ENCODE results near the gene NAT9.

Gene NAT9

GRCh38 chr17:74776044-74776962 is at the start of gene NAT9:
Gene NAT9 (minus strand): TSS chr17:74776345. CDS start chr17:74775698, 647 bp downstream.
- DNase-seq: peak; percentile 98

DNA sequence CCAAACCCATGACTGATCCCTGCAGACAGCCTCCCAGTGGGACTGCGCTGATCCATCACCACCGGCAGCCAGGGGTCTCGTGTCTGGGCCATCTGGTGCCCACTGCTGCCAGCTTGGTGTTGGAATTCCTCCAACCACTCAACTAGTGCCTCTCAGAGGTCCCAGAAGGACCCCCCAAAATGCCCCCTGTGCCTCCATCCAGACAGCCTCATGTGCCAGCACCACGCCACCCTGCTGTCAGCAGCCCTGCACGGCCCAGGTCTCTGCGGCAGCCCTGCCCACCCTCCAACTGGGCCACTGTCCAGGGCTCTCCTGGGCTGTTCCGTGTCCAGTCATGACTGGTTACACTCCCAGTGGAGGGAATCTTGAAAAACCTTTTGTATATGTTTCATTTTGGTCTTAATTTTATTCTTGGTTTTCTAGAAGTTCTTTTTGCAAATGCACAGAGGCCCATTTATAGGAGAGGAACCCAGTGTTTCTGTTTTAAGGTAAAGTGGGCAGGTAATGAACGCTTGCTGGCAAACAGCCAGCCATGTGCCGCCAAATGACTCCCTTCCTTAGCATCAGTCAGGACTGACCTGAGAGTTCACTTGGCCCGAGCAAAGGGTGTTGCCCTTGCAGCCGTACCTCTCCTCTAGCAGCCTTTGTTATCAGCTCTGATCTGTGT is 48.9 kb upstream of the NAT9 start:
- DNase-seq: no peak

- DNase-seq: no peak
These were observed 46.8 kb upstream of the NAT9 start for GRCh38 chr17:74822939-74823367.

- DNase-seq: no peak
These were observed 46.3 kb upstream of the NAT9 start for GRCh38 chr17:74822335-74822938.

- DNase-seq: no peak
These were observed 45.6 kb upstream of the NAT9 start for GRCh38 chr17:74821655-74822334.

- no peak for DNase-seq
These were observed 43.8 kb upstream of the NAT9 start for GRCh38 chr17:74819801-74820436.

- no peak for DNase-seq
These were observed 42.3 kb upstream of the NAT9 start for GRCh38 chr17:74818291-74818938.

- no peak for DNase-seq
These were observed 40.9 kb upstream of the NAT9 start for GRCh38 chr17:74816905-74817620.

DNA sequence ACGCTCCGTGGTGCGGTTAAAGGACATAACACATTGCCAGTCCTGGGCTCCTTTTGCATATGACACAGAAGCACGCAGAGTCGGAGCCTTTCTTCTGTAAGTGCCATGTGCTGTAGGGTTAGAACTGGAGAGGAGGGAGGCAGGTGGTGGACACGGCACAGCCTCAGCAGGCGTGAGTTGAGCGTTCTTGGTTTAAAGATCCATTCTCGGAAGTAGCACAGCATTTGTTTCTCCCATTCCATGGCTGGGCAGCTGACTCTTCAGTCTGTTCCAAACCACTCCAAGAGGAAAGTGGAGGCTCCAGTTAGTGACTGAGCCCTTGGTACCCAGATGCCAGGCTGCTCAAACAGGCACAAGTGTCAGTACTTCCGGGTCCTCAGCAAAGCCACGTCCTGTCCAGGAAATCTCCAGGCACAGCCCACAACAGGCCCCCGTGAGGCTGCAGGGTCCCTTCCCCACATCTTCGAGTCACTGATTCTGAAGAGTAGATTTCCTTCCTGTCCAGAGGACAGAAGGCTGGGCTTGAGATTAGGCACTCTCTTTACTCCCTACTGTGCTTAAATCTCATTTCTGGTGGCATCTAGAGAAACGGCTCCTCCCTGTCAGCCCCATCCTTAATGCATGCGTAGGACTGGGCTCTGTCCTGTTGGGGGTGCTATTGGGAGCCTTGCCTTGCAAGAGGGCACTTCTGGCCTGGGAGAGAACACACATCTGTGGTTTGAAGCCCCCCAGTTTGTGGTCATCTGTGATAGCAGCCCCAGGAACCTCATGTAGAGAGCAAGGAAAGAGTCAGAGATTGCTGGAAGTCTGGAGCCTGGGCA is 39.6 kb upstream of the NAT9 start:
- DNase-seq: no peak

DNA sequence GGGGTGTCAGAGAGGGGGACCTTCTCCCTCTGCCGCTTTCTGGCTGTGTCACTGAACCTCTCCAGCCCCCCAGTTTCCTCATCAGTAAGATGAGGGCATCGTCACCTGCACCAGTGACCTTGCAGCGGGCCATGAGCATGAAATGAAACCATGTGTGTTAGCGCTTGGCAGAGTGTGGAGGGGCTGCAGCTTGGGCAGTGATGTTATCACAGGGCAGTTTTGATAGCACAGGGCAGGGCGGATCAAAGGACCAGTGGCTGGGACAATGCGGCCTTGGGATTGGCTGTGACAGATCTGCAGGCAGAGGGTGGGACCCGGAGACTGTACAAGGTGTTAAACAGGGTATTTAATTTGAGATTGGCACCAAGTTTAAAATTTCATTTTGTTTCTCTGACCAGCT is 38.9 kb upstream of the NAT9 start:
- no peak for DNase-seq

- no peak for DNase-seq
These were observed 38.3 kb upstream of the NAT9 start for GRCh38 chr17:74814453-74814852.

DNA sequence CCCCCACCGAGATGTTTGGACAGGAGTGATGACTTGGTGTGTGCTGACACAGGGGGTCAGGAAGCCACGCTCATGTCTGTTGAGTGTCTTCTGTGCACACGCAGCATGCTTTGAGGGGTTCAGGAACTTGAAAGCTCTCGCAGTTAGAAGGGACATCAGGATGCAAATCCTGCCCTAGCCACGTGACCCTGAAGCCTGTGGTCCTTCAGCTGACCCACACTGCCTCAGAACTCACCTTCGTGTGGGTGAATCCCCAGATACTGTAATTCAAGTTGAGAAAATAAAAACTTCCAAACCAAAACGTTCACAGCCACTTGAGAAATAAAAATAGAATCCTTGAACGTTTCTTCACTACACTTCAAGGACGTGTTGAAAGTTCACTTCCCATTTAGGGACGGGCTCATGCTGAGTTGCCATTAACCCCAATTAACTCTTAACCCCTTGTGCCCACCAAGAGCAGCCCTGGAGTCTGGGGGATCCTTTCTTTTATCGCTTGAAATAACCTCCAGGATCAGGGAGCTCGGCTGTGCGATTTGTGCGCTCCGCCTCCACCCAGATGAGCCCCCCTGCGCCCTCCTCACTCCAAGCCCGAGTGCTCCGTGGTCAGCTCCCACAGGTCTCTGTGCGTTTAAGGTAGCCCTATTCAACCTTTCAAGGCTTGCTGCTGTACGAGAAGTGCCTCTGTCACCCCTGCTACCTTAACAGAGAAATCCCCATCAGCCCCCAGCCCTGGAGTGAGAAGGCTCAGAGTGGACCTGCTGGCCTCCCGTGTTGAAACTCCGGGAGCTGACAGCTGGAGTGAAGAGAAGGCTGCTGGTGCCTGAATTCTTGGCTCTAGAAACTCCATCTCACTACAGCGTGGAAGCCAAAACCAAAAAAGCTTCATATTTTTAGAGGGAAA is 36.2 kb upstream of the NAT9 start:
- no peak for DNase-seq

DNA sequence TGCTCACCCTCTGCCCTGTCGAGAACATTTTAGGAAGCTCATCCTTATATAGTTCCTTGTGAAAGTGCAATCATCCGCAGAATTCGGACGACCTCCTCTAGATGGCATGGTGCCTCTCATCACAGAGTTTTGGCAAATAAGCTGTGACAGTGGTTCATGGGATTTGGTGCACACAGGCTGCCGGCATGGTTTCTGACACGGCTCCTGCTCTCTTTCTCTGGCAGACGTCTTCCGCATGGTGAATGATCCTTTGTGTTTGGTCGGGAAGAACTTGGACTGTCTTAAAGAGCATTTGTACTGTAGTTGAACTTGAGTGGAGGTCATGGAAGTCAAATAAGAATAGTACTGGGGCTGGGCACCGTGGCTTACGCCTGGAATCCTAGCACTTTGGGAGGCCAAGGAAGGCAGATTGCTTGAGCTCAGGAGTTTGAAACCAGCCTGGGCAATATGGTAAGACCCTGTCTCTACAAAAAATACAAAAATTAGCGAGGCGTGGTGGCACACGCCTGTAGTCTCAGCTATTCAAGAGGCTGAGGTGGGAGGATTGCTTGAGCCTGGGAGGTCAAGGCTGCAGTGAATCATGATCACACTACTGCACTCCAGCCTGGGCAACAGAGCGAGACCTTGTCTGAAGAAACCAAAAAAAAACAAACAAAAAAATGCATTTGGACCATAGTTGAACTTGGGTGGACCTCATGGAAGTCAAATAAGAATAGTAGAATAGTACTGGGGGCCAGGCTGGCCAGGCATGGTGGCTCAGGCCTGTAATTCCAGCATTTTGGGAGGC is 34.7 kb upstream of the NAT9 start:
- no peak for DNase-seq

- no peak for DNase-seq
These were observed 32.7 kb upstream of the NAT9 start for GRCh38 chr17:74808714-74809430.

- no peak for DNase-seq
These were observed 31.8 kb upstream of the NAT9 start for GRCh38 chr17:74807925-74808324.

DNA sequence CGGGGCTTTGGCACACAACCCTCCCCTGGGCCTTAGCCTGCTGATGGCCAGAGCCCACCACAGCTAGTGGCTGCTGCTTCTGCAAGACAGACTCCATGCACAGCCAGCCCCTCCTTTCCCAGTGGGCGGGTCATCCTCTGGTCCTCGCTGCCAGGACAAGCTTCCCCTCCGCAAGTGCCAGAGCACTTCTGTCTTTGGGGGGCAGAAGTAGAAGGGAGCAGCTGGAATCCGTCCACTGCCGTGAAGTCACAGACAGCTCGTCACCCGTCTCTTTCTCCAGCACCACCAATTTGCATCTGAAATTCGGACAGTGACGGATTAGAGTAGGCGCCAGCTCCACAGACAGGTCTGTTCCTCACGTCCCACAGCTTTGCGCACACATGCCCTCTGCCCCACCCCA is 31.3 kb upstream of the NAT9 start:
- no peak for DNase-seq

- no peak for DNase-seq
These were observed 30.2 kb upstream of the NAT9 start for GRCh38 chr17:74806334-74806733.

DNA sequence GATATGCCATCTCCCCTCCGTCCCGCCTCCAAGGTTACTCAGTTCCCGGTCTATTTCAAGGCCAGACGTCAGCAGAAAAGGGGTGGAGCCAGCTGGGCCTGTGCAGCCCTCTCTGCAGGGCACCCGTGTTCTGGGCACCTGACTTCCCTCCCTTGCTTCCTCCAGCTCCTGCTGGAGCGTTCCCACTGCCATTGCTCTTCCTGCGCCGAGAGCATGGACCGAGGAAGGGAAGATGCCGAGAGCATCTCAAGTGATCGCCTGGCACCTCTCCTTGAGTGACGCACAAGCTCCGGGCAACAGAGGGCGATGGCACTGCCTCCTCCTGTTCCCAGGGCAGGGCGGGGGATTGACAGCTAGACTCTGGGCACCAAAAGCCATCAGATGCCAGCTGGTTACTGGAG is 29.4 kb upstream of the NAT9 start:
- DNase-seq: no peak

All from NCI-H1436 (cell line).